Right lobe of liver (tissue), 6 donors: ENCODE results near the gene TEKT2. TPM values are rescaled to one million over a fixed set of nuclear protein-coding genes. Genes with fewer than 3 reads are reported as not detected.

Experiments used
- ATAC-seq, 4 donors: fragments of 200-7000 bp; cut with Tn5 transposase; one replicate each; pipeline ENCODE4 v1.9.1; 2020; ENCODE audit warnings: mild to moderate bottlenecking in 4 of 4, moderate library complexity in 4 of 4
- DNase-seq, 3 donors: peaks; one replicate each; pipeline ENCODE4 v3.0.0-alpha.2; 2020
- H3K27ac ChIP-seq, 3 donors: fragments of 200-600 bp; one replicate each; pipeline ENCODE4 v1.8.0; 2022
- H3K27me3 ChIP-seq, 2 donors: fragments of 200-600 bp; one replicate each; pipeline ENCODE4 v1.8.0; 2022
- H3K36me3 ChIP-seq, 4 donors: fragments of 200-600 bp; sonication (generic) in 1 of 4; one replicate each; pipeline versions ENCODE4 v1.5.1 to v1.8.0; 2017 to 2022; ENCODE audit warnings: control low read depth in 1 of 4
- H3K4me1 ChIP-seq, 4 donors: fragments of 200-600 bp; sonication (generic) in 1 of 4; one replicate each; pipeline versions ENCODE4 v1.5.1 to v1.8.0; 2017 to 2022; ENCODE audit warnings: control low read depth in 1 of 4
- H3K4me3 ChIP-seq, 3 donors: fragments of 200-600 bp; one replicate each; pipeline ENCODE4 v1.8.0; 2022
- H3K9me3 ChIP-seq, 4 donors: fragments of 200-600 bp; sonication (generic) in 1 of 4; one replicate each; pipeline versions ENCODE4 v1.5.1 to v1.8.0; 2017 to 2022; ENCODE audit warnings: control low read depth in 1 of 4
- POLR2A ChIP-seq: fragments of 450-650 bp; IDR thresholded peaks from one replicate; pipeline ENCODE4 v1.6.1; 2017; ENCODE audit warnings: antibody characterized with exemption, mild to moderate bottlenecking
- WGBS: methylation state at CpG from one replicate; pipeline ENCODE4 v1.1.6; 2018; ENCODE audit warnings: low coverage, low lambda C conversion rate; ENCODE audit not compliant: insufficient coverage; ENCODE audit errors: missing lambda C conversion rate; 5-methylcytosine and 5-hydroxymethylcytosine counted together
- intact Hi-C, 2 donors: fragments of 100-400 bp; cut with DNase I; formaldehyde crosslinking; loops; one replicate each; pipeline versions ENCODE4 v1.11.2 to v1.14.1; 2022
- total RNA-seq, 6 experiments: library from RNA; depleted of rRNA in 2 of 6; stranded (reverse); fragments of >200 nt in 2 of 6; fragmentation: NEBNext Ultra II Directional in 3 of 6; extraction: Animal tissue kit (Norgen Biotek cat#: 25700) in 3 of 6; gene quantifications; one replicate each; pipeline versions ENCODE4 v1.1.0 to v1.2.4, GENCODE V29; 2016 to 2023
- TF ChIP-seq, protein P1 (sequence below), 4 donors: fragments of 200-600 bp in 3 of 4; fragments of 450-650 bp in 1 of 4; IDR thresholded peaks; one replicate each; pipeline versions ENCODE4 v1.5.1 to v1.8.0; 2016 to 2022; ENCODE audit warnings: antibody characterized with exemption in 4 of 4, mild to moderate bottlenecking in 2 of 4
- donor health status: DM: no; HTN: yes; CAD: no.
- donor health status: DM: no; HTN: no; CAD: no.
- donor health status: DM: no; HTN: no; CAD: no.
- donor health status: DM: no; HTN: yes; CAD: no.
- donor health status: DM: no; HTN: yes; CAD: no.

The TEKT2 gene
- total RNA-seq, 6 experiments from 2014 or later = not detected

DNA sequence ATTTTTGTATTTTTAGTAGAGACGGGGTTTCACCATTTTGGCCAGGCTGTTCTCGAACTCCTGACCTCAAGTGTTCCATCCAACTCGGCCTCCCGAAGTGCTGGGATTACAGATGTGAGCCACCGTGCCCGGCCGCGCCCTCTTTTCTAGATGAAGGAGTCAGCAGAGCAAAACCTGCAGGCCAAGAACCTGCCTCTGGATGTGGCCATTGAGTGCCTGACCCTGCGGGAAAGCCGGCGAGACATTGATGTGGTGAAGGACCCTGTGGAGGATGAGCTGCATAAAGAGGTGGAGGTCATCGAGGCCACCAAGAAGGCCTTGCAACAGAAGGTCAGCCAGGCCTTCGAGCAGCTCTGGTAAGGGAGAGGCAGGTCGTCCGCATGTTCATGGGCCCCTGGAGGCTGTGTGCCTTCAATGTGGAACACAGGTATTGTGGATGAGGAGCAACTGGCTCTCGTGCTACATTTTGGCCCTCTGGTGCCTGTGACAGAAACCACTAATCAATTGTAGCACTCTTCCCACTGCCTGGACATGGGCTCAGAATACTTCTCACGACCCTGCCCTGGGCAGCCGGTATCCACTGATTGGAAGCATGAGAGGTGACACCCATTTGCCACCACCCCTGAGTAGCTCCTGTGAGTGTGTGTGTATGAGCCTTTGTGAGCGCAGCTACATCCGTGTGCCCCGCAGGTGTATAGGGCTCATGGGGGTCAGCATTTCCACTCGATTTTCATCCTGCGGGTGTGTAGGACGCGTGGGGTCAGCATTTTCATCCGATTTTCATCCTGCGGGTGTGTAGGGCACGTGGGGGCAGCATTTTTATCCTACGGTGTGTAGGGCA is 2.0 kb downstream of the TEKT2 start:
- ATAC-seq (no peak), DNase-seq (no peak)
- Histone ChIP-seq H3K9me3 (no peaks in the 10 kb centered on the region), H3K27ac (no peak overlapping the region), H3K27me3 (no peaks in the 10 kb centered on the region), H3K36me3 (no peaks in the 10 kb centered on the region), H3K4me3 (no peak overlapping the region), H3K4me1 (peaks cover 0 to 13% (median 0%) of the 10 kb centered on the region in 4 donors)
- intact Hi-C loops = loop anchor here in 1 of 2 donors (5.0 kb wide), 1 partner anchor 204 kb away; the partner anchor contains the start of gene AGO1
- TF ChIP-seq POLR2A = no peak
- TF ChIP-seq, protein P1, sequence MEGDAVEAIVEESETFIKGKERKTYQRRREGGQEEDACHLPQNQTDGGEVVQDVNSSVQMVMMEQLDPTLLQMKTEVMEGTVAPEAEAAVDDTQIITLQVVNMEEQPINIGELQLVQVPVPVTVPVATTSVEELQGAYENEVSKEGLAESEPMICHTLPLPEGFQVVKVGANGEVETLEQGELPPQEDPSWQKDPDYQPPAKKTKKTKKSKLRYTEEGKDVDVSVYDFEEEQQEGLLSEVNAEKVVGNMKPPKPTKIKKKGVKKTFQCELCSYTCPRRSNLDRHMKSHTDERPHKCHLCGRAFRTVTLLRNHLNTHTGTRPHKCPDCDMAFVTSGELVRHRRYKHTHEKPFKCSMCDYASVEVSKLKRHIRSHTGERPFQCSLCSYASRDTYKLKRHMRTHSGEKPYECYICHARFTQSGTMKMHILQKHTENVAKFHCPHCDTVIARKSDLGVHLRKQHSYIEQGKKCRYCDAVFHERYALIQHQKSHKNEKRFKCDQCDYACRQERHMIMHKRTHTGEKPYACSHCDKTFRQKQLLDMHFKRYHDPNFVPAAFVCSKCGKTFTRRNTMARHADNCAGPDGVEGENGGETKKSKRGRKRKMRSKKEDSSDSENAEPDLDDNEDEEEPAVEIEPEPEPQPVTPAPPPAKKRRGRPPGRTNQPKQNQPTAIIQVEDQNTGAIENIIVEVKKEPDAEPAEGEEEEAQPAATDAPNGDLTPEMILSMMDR (IDR thresholded peaks at IDR 0.05) = no peak
- 91% methylated on average over 11 of the region's 29 CpGs for WGBS

DNA sequence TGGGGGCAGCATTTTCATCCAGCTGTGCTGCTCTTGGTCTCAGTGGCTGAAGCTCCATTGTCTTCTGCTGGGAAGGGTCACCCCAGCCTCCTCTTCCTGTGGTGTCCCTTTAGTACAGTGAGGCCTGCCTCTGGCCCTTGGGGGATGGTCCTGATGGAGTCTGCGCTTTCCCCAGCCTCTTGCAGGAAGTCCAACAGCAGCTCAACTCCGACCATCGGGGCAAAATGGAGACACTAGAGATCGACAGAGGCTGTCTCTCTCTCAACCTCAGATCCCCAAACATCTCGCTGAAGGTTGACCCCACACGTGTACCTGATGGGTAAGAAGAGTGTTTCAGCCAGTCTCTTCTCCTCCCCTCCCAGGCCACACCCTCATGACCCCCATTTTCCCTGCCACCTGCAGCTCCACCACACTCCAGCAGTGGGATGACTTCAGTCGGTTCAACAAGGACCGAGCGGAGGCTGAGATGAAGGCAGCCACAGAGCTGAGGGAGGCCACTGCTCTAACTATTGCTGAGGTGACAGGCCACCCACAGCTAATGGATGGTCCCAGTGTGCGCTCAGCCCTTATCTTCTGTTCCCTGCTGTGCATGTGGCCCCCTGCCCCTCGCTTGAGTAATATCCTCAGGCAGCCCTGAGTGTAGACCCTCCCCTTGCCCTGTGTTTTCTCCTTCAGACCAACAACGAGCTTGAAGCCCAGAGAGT is 2.8 kb downstream of the TEKT2 start:
- no peak for DNase-seq
- no peaks in the 10 kb centered on the region for H3K27me3 ChIP-seq
- TF ChIP-seq, protein P1 (IDR thresholded peaks at IDR 0.05) = no peak
- TF ChIP-seq POLR2A = no peak
- no peaks in the 10 kb centered on the region for H3K9me3 ChIP-seq
- peaks cover 0 to 13% (median 0%) of the 10 kb centered on the region in 4 donors for H3K4me1 ChIP-seq
- H3K27ac ChIP-seq = no peak overlapping the region
- intact Hi-C loops = loop anchor here in 1 of 2 donors (5.0 kb wide), 1 partner anchor 204 kb away; the partner anchor contains the start of gene AGO1
- ATAC-seq = no peak
- H3K36me3 ChIP-seq = peaks cover 0 to 6% (median 0%) of the 10 kb centered on the region in 4 donors
- 82% methylated on average over 4 of the region's 12 CpGs for WGBS
- no peak overlapping the region for H3K4me3 ChIP-seq

DNA sequence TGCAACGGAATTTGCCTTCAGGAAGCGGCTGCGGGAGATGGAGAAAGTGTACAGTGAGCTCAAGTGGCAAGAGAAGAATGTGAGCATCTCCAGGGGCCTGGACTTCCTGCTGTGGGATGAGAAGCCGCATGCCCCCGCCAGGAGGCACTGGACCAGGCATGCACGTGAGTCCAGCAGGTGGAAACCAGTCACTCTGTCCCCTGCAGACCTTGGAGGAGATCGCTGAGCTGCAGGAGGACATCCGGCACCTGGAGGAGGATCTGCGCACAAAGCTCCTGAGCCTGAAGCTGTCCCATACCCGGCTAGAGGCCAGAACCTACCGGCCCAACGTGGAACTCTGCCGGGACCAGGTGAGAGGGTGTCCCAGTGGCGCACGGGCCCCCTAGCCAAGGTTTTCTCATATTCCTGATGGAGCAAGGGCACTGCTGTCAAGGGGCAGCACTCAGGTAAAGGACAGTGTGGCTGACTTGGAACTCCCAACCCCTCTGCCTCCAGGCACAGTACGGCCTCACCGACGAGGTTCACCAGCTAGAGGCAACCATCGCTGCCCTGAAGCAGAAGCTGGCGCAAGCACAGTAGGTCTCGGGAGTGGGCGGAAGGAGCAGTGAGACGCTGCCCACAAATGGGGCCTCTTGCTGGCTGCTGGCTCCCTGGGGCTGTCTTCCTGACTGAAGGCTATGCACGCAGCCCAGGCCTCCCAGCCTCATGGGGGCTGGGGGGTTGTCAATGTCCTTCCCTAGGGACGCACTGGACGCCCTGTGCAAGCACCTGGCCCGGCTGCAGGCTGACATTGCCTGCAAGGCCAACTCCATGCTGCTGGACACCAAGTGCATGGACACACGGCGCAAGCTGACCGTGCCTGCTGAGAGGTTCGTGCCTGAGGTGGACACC is 3.6 kb downstream of the TEKT2 start:
- DNase-seq = peak in 2 of 3 donors; percentile 26 to 46
- Histone ChIP-seq H3K4me3 (no peak overlapping the region), H3K9me3 (no peaks in the 10 kb centered on the region), H3K4me1 (peaks cover 0 to 13% (median 0%) of the 10 kb centered on the region in 4 donors), H3K27ac (no peak overlapping the region), H3K27me3 (no peaks in the 10 kb centered on the region), H3K36me3 (peaks cover 0 to 14% (median 0%) of the 10 kb centered on the region in 4 donors)
- intact Hi-C loops = loop anchor here in 1 of 2 donors (5.0 kb wide), 1 partner anchor 205 kb away; the partner anchor contains the start of gene AGO1
- 85% methylated on average over 4 of the region's 31 CpGs for WGBS
- TF ChIP-seq, protein P1 (IDR thresholded peaks at IDR 0.05) = no peak
- TF ChIP-seq POLR2A = no peak
- no peak for ATAC-seq

DNA sequence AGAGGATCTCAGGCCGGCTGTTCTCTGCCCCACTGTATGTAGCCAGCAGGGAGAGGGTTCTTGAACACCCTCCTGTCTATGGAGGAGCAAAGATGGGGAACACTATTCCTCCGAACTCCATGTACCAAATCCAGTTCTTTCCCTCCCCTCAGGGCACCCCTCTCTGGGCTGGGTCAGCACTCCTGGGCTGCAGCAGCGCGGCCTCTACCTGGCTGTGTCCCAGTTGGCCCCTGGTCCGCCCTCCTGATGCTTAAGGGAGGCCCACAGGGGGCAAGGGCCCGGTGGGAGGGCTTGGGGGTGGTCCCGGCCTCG is 4.3 kb downstream of the TEKT2 start:
- no CpG with 5 or more reads among the region's 8 CpGs for WGBS
- H3K36me3 ChIP-seq = peaks cover 0 to 22% (median 3%) of the 10 kb centered on the region in 4 donors
- H3K4me3 ChIP-seq = peak overlapping the region; percentile 84 to 94 (median 87)
- TF ChIP-seq, protein P1 (IDR thresholded peaks at IDR 0.05) = no peak
- no peak for TF ChIP-seq POLR2A
- intact Hi-C loops = loop anchor here in 1 of 2 donors (5.0 kb wide), 1 partner anchor 206 kb away; the partner anchor contains the start of gene AGO1
- DNase-seq = no peak
- H3K27me3 ChIP-seq = no peaks in the 10 kb centered on the region
- peak in 2 of 4 donors; percentile 3 for ATAC-seq
- H3K9me3 ChIP-seq = no peaks in the 10 kb centered on the region
- H3K27ac ChIP-seq = peak overlapping the region; percentile 69 to 81 (median 79)
- H3K4me1 ChIP-seq = peaks cover 0 to 13% (median 0%) of the 10 kb centered on the region in 4 donors
